ENCODE measurements around the gene IPCEF1.

IPCEF1 gene

GRCh38 chr6:154161689-154162088 is 194.9 kb downstream of the IPCEF1 start:
- DNase-seq (ENCODE audit: low spot score), result peak; percentile 23
- no peak for TF ChIP-seq CTCF (IDR thresholded peaks at IDR 0.05; ENCODE audit: extremely low read depth, missing control alignments)

- no peak for TF ChIP-seq CTCF (IDR thresholded peaks at IDR 0.05; ENCODE audit: extremely low read depth, missing control alignments)
- DNase-seq (ENCODE audit: low spot score), result no peak
Observed at GRCh38 chr6:154159126-154159525, 197.5 kb downstream of the IPCEF1 start.

GRCh38 chr6:154157706-154158105 is 198.9 kb downstream of the IPCEF1 start:
- no peak for TF ChIP-seq CTCF (IDR thresholded peaks at IDR 0.05; ENCODE audit: extremely low read depth, missing control alignments)
- DNase-seq (ENCODE audit: low spot score), result no peak

- TF ChIP-seq CTCF (IDR thresholded peaks at IDR 0.05; ENCODE audit: extremely low read depth, missing control alignments), result no peak
- peak; percentile 28 for DNase-seq (ENCODE audit: low spot score)
Observed at GRCh38 chr6:154157082-154157481, 199.5 kb downstream of the IPCEF1 start.

GRCh38 chr6:154156135-154156896 is 200.3 kb downstream of the IPCEF1 start:
- peak; percentile 39 for TF ChIP-seq CTCF (IDR thresholded peaks at IDR 0.05; ENCODE audit: extremely low read depth, missing control alignments)
- DNase-seq (ENCODE audit: low spot score), result peak; percentile 24

- peak; percentile 21 for TF ChIP-seq CTCF (IDR thresholded peaks at IDR 0.05; ENCODE audit: extremely low read depth, missing control alignments)
- DNase-seq (ENCODE audit: low spot score), result peak; percentile 24
Observed at GRCh38 chr6:154154389-154154967, 202.1 kb downstream of the IPCEF1 start.

- DNase-seq (ENCODE audit: low spot score), result no peak
- TF ChIP-seq CTCF (IDR thresholded peaks at IDR 0.05; ENCODE audit: extremely low read depth, missing control alignments), result no peak
Observed at GRCh38 chr6:154143753-154144152, 212.8 kb downstream of the IPCEF1 start.

Data from GM20000 (cell line).